GM12878 (cell line): Measurements from ENCODE around the gene HSCB.

Experiments
- EGR1 ChIP-seq, 2 experiments: IDR thresholded peaks; 1 replicate in 1 of 2; 2 replicates in 1 of 2; pipeline ENCODE4 v1.6.1; 2011 to 2012; ENCODE audit warnings: low read depth in 2 of 2, low read length in 2 of 2, borderline replicate concordance in 1 of 2, mild to moderate bottlenecking in 1 of 2, moderate library complexity in 1 of 2
- POLR2AphosphoS2 ChIP-seq: IDR thresholded peaks from 2 replicates; pipeline ENCODE4 v1.6.1; 2011; ENCODE audit warnings: low read depth, mild to moderate bottlenecking, low read length, improper control_type of control experiment, moderate library complexity
- RCOR1 ChIP-seq: conservative IDR thresholded peaks from 2 replicates; pipeline ENCODE4 v1.6.1; 2012; ENCODE audit warnings: low read depth, low read length, improper control_type of control experiment
- RFX5 ChIP-seq: IDR thresholded peaks from 2 replicates; pipeline ENCODE4 v1.6.1; 2011; ENCODE audit warnings: low read depth, low read length, improper control_type of control experiment

- TF ChIP-seq POLR2AphosphoS2 (no peak), RFX5 (no peak), EGR1 (IDR thresholded peaks at IDR 0.05; ENCODE audit: borderline replicate concordance in 1 of 2, low read depth in 2 of 2, low read length in 2 of 2) (no peak), RCOR1 (no peak)
Observed at GRCh38 chr22:28773461-28773867, 31.6 kb downstream of the HSCB start.
